ENCODE results near the gene PUM1.
A peak's percentile ranks its signal among the peaks of the same experiment; 100 is the strongest.

PUM1 gene

GRCh38 chr1:30919025-30919881 lies 146.3 kb downstream of the PUM1 start:
- no peak for DNase-seq

- no peak for DNase-seq
Observed at GRCh38 chr1:30916296-30916695, 149.2 kb downstream of the PUM1 start.

GRCh38 chr1:30915491-30916230 lies 149.9 kb downstream of the PUM1 start:
- no peak for DNase-seq

GRCh38 chr1:30914931-30915330 lies 150.6 kb downstream of the PUM1 start:
- no peak for DNase-seq

GRCh38 chr1:30914587-30914922 lies 151.0 kb downstream of the PUM1 start:
- DNase-seq, result no peak

- no peak for DNase-seq
Observed at GRCh38 chr1:30912913-30913652, 152.4 kb downstream of the PUM1 start.

- DNase-seq, result no peak
Observed at GRCh38 chr1:30912224-30912623, 153.3 kb downstream of the PUM1 start.

GRCh38 chr1:30911059-30911954 lies 154.2 kb downstream of the PUM1 start:
- DNase-seq, result peak; percentile 40

GRCh38 chr1:30909365-30910068 lies 156.0 kb downstream of the PUM1 start:
- no peak for DNase-seq

GRCh38 chr1:30908696-30909364 lies 156.7 kb downstream of the PUM1 start, which contains the start of gene SDC3:
Gene SDC3, minus strand, starts transcription at chr1:30908758. Its CDS starts 172 bp downstream, at chr1:30908586.
- DNase-seq, result no peak

GRCh38 chr1:30908316-30908695 lies 157.2 kb downstream of the PUM1 start:
- DNase-seq, result no peak

GRCh38 chr1:30907481-30908315 lies 157.8 kb downstream of the PUM1 start:
- no peak for DNase-seq

- DNase-seq, result no peak
Observed at GRCh38 chr1:30906631-30907441, 158.7 kb downstream of the PUM1 start.

GRCh38 chr1:30905916-30906620 lies 159.4 kb downstream of the PUM1 start:
- no peak for DNase-seq

- DNase-seq, result no peak
Observed at GRCh38 chr1:30905403-30905802, 160.1 kb downstream of the PUM1 start.

GRCh38 chr1:30904962-30905335 lies 160.6 kb downstream of the PUM1 start:
- no peak for DNase-seq

GRCh38 chr1:30904191-30904961 lies 161.1 kb downstream of the PUM1 start:
- no peak for DNase-seq

Data from T-helper 9 cell (primary cell).